ENCODE data around the gene KCNG2.

DNA sequence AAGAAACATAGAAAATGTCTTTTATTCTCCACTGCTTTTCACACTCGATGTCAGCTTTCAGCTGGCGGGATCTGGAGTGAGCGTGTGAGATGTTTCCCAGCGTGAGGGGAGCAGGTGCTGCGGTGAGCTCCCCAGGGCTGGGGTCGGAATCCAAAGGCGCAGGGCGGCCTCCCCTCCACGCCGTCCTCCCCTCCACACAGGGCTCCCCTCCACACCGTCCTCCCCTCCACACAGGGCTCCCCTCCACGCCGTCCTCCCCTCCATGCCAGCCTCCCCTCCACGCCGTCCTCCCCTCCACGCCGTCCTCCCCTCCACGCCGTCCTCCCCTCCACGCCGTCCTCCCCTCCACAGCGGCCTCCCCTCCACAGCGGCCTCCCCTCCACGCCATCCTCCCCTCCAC lies 26.9 kb upstream of the KCNG2 start:
- TF ChIP-seq CTCF (tag by site-specific recombination; IDR thresholded peaks at IDR 0.05) (no peak), GLI2 (tag by site-specific recombination; IDR thresholded peaks at IDR 0.05; ENCODE audit: borderline replicate concordance, low read depth) (no peak), ZNF510 (tag by site-specific recombination; IDR thresholded peaks at IDR 0.05; ENCODE audit: insufficient replicate concordance) (no peak), ZSCAN30 (tag by site-specific recombination; IDR thresholded peaks at IDR 0.05) (no peak), ZNF785 (tag by site-specific recombination; IDR thresholded peaks at IDR 0.05) (no peak), REPIN1 (tag by site-specific recombination; IDR thresholded peaks at IDR 0.05; ENCODE audit: low read depth) (no peak), ZNF768 (tag by site-specific recombination; IDR thresholded peaks at IDR 0.05) (no peak), TCF7L2 (IDR thresholded peaks at IDR 0.05; ENCODE audit: borderline replicate concordance, low read depth, low read length) (no peak), SP3 (tag by site-specific recombination; IDR thresholded peaks at IDR 0.05) (no peak)
- TF ChIP-seq, protein P1, sequence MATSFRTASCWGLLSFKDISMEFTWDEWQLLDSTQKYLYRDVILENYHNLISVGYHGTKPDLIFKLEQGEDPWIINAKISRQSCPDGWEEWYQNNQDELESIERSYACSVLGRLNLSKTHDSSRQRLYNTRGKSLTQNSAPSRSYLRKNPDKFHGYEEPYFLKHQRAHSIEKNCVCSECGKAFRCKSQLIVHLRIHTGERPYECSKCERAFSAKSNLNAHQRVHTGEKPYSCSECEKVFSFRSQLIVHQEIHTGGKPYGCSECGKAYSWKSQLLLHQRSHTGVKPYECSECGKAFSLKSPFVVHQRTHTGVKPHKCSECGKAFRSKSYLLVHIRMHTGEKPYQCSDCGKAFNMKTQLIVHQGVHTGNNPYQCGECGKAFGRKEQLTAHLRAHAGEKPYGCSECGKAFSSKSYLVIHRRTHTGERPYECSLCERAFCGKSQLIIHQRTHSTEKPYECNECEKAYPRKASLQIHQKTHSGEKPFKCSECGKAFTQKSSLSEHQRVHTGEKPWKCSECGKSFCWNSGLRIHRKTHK (tag by site-specific recombination; IDR thresholded peaks at IDR 0.05), result no peak
